ENCODE results near the gene SPCS3.

SPCS3 gene

DNA sequence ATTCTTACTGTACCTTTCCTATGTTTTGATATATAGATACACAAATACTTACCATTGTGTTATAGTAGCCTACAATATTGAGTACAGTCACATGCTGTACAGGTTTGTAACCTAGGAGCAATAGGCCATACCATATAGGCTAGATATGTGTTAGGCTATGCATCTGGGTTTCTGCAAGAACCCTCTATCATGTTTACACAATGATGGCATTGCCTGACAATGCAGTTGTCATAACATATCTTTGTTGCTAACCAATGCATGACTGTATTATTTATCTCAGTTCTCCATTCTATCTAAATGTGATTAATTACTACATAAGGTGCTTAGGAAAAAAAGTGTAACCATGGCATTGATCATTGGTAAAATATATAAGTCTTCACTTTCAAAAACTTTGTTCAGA, 10.0 kb upstream of the SPCS3 start:
- DNase-seq (ENCODE audit: insufficient read length, low spot score) (no peak), FAIRE-seq (no peak)
- TF ChIP-seq, protein P1, sequence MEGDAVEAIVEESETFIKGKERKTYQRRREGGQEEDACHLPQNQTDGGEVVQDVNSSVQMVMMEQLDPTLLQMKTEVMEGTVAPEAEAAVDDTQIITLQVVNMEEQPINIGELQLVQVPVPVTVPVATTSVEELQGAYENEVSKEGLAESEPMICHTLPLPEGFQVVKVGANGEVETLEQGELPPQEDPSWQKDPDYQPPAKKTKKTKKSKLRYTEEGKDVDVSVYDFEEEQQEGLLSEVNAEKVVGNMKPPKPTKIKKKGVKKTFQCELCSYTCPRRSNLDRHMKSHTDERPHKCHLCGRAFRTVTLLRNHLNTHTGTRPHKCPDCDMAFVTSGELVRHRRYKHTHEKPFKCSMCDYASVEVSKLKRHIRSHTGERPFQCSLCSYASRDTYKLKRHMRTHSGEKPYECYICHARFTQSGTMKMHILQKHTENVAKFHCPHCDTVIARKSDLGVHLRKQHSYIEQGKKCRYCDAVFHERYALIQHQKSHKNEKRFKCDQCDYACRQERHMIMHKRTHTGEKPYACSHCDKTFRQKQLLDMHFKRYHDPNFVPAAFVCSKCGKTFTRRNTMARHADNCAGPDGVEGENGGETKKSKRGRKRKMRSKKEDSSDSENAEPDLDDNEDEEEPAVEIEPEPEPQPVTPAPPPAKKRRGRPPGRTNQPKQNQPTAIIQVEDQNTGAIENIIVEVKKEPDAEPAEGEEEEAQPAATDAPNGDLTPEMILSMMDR (IDR thresholded peaks at IDR 0.05; ENCODE audit: insufficient read depth, missing control alignments) = no peak

- TF ChIP-seq, protein P1 (IDR thresholded peaks at IDR 0.05; ENCODE audit: insufficient read depth, missing control alignments) = no peak
- DNase-seq (ENCODE audit: insufficient read length, low spot score) = no peak
- FAIRE-seq = no peak
Measured at GRCh38 chr4:176313596-176314336, 6.0 kb upstream of the SPCS3 start.

GRCh38 chr4:176319151-176319703, 539 bp upstream of the SPCS3 start:
- TF ChIP-seq, protein P1 (IDR thresholded peaks at IDR 0.05; ENCODE audit: insufficient read depth, missing control alignments) = no peak
- DNase-seq (ENCODE audit: insufficient read length, low spot score) = no peak
- FAIRE-seq = peak; percentile 29

- DNase-seq (ENCODE audit: insufficient read length, low spot score) (peak; percentile 26), FAIRE-seq (no peak)
- TF ChIP-seq, protein P1 (IDR thresholded peaks at IDR 0.05; ENCODE audit: insufficient read depth, missing control alignments) = no peak
Measured at GRCh38 chr4:176320340-176320975, 692 bp downstream of the SPCS3 start.

DNA sequence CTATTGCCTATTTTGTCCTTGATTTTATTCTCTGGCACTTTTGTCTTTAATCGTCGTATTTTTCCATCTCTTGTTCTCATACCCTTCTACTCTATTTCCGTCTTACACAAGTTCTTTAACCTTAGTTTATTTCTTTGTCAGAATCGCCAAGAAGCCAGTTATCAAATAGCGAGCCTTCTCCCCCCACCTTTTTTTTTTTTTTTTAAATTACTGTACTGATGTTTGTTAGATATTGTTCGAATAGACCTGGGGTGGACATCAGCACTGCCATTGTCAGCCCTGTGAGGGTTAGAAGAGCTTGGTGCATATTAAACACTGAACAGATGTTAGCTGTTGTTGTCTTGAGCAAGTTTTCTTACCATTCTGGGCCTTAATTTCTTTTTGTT, 1.2 kb downstream of the SPCS3 start:
- FAIRE-seq = no peak
- TF ChIP-seq, protein P1 (IDR thresholded peaks at IDR 0.05; ENCODE audit: insufficient read depth, missing control alignments) = no peak
- no peak for DNase-seq (ENCODE audit: insufficient read length, low spot score)

DNA sequence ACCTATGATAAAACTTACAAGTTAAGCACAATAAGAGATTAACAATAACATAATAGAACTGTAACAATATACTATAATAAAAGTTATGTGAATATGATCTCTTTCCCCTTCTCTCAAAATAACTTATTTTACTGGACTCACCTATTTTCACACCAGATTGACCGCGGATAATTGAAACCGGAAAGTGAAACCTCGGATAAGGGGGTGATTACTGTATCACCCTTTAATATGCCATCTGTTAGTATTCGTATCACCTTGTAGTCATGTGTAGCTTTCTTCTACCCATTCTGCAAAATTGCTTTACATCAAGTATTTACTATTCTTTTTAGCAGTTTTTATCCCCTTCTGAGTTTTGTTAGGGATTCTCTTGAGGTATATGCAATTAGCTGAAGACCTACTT, 1.8 kb downstream of the SPCS3 start:
- no peak for FAIRE-seq
- TF ChIP-seq, protein P1 (IDR thresholded peaks at IDR 0.05; ENCODE audit: insufficient read depth, missing control alignments) = no peak
- no peak for DNase-seq (ENCODE audit: insufficient read length, low spot score)
